SHP77 (cell line): Measurements from ENCODE around the gene NOVA1.

ENCODE experiments used
- DNase-seq, 2 experiments: peaks; one replicate each; lab custom pipeline; 2025; lab: John Stamatoyannopoulos, UW

NOVA1 gene

DNA sequence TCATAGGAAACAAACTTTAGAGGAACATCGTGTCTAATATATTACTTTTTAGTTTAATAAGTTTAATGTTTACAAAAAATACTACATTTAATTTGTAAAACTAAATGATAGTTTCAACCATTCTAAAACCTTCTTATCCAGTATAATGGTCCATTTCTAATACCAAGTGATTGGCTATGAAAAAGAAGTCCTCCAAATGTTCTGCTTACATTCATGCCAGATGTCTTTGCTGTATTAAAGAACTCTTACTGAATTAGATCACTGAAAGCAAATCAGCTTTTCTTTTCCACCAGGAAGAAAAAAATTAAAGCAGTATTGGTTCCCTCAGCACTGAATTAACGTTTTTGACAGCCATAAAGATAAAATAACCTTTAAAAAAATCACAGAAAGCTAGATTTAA lies 3.7 kb downstream of the NOVA1 start:
- DNase-seq, result peak in 1 of 2 experiments; percentile 22

DNA sequence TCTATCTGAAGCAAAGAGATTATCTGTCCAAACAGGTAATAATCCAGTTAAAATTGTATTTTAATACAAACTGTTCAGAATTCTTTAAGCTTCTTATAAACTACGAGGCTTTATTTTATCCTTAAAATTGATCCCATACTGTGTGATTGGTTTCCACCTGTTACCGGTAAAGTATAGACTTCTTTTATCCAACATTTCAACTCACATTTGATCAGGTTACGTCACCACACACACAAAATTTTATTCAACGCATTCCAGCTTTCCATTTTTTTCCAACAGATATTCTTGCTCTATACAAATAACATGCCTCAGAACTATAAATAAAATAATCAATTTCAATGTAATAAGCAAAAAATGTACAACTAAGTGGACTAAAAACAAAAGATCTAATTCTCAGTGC lies 4.5 kb downstream of the NOVA1 start:
- no peak for DNase-seq

GRCh38 chr14:26589925-26590324 lies 7.9 kb downstream of the NOVA1 start:
- peak; percentile 42 to 51 for DNase-seq

- DNase-seq, result no peak
Observed at GRCh38 chr14:26577711-26578110, 20.1 kb downstream of the NOVA1 start.

GRCh38 chr14:26554069-26554772 lies 43.6 kb downstream of the NOVA1 start:
- DNase-seq, result no peak

- no peak for DNase-seq
Observed at GRCh38 chr14:26549571-26549970, 48.3 kb downstream of the NOVA1 start.

- DNase-seq, result no peak
Observed at GRCh38 chr14:26548406-26548805, 49.4 kb downstream of the NOVA1 start.

- DNase-seq, result no peak
Observed at GRCh38 chr14:26538176-26538575, 59.7 kb downstream of the NOVA1 start.

- no peak for DNase-seq
Observed at GRCh38 chr14:26531894-26532293, 65.9 kb downstream of the NOVA1 start.

- no peak for DNase-seq
Observed at GRCh38 chr14:26528415-26529182, 69.2 kb downstream of the NOVA1 start.

GRCh38 chr14:26527095-26527494 lies 70.7 kb downstream of the NOVA1 start:
- no peak for DNase-seq

DNA sequence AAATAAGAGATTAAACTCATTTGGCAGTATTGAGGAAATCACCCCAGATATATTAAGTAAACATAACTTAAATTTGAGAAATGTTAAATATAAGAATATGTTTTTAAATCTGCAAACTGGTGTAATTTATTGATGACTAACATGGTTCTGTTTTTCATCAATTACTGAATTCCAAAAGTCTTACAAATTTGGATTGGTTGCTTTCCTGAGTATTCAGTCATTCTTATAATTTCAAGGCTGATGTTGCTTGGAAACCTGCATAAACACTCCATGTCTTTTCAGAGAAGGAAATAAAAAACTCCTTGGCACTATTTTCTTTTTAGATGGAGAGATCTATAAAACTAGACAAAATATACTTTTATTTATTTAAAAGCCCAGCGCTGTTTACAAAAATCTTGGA lies 71.7 kb downstream of the NOVA1 start:
- DNase-seq, result no peak

GRCh38 chr14:26525085-26525484 lies 72.7 kb downstream of the NOVA1 start:
- DNase-seq, result no peak

GRCh38 chr14:26522967-26523366 lies 74.9 kb downstream of the NOVA1 start:
- DNase-seq, result no peak

DNA sequence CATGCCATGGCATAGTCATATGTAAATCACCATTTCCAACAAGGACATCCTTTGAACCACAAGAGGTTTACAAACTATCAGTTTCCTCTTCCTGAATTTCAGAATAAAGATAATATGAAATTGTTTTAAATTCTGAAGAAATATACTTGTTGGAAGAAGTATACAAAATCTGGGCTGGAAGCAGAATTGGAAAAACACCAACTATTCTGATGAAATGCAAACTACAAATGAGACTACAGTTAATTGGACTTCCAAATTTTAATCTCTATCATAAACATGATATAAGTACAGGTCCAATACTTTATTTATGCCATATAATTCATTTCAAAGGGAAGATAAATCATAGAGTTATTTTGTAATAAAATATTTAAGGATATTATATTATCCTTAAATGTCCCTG lies 80.1 kb downstream of the NOVA1 start:
- DNase-seq, result no peak

GRCh38 chr14:26500028-26500427 lies 97.8 kb downstream of the NOVA1 start:
- DNase-seq, result no peak

DNA sequence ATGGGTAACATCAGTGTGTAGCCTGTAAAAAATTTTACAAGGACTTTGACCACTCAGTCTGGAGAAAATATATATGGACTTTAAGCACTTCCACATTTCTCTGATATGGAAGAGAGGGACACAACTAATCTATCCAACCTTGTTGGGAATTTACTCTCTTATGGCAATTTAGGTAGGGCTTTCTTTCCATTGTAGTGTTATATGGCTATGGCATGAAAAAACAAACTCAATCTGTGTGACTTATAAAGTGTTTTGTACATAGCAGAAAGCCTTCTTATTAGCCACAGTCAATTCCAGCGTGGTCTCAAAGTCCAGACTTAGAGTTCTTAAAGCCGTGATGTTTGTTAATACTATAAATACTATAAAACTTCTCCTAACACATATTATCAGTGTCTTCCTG lies 98.3 kb downstream of the NOVA1 start:
- DNase-seq, result no peak

DNA sequence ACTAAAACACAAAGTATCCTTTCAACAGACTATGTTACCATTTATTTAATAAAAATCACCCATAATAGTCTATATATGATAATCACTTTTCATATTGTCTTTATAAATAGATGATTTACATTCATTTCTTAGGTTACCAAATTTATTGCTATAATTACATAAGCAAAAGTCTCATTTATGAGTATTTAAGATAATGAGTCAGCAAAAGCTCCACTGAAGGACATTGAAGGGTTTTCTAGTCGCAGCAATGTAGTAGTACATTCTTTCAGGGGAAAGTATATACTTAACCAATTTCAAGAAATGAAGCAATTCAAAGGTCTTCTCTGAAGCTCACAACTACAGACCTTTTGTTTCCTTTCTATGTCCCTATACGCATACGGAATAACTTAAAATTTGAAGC lies 110.9 kb downstream of the NOVA1 start:
- no peak for DNase-seq

DNA sequence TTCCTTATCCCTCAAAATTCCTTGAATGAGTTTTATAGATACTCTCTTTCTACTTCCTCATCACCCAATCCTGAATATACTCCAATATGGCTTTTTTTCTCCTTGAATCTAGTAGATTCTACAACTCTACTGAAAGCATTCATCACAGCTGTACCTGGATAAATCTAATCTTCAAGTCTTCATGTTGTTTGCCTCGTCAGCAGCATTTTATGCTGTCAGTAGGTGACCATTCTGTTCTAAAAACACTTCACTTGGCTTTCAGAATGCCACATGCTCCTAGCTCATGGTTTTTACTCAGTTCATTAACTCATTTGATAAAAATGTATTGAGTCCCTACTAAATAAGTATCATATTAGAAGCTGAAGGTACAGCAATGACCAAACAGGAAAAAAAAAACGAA lies 113.3 kb downstream of the NOVA1 start:
- DNase-seq, result no peak

GRCh38 chr14:26478967-26479366 lies 118.9 kb downstream of the NOVA1 start:
- no peak for DNase-seq

DNA sequence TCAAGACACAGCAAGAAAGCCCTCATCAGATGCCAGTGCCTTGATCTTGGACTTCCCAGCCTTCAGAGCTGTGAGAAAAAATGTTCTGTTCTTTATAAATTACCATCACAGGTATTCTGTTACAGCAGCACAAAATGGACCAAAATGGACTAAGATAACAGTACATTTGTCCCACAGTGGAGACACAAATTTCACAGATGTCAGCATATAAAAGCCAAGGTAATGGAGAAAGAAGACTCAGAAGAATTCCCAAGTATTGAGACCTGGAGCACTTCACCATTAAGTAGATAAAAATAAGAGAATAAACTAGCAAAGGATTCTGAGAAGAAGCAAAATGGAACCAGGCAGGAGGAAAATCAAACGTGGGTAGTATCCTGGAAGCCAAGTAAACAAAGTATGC lies 131.0 kb downstream of the NOVA1 start:
- no peak for DNase-seq

GRCh38 chr14:26463136-26463535 lies 134.7 kb downstream of the NOVA1 start:
- DNase-seq, result no peak

DNA sequence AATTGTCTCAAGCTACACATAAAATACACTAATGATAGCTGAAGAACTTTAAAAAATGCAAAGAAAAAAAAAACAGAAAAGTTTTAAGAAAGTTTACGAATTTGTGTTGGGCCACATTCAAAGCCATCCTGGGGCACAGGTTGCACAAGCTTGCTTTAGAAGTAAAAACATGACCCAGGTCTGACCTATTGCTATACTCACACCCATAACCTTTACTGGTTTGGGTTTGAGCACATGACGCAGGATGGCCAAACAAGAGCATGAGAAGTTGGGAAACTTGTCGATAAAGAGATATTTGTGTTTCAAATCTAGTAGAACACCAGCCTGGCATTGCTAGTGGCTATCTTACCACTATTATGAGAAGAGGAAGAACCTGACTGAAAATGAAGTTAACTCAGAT lies 143.7 kb downstream of the NOVA1 start:
- no peak for DNase-seq
